Measurements from ENCODE around the gene JAK1.

GRCh38 chr1:64996541-64997257, 30.4 kb upstream of the JAK1 start:
- TF ChIP-seq EZH2 (IDR thresholded peaks at IDR 0.05; ENCODE audit: low read depth, low read length, severe bottlenecking) (no peak), CTCF (IDR thresholded peaks at IDR 0.05; ENCODE audit: control extremely low read depth in 1 of 3, insufficient read depth in 1 of 3, low read depth in 1 of 3, low read length in 3 of 3) (no peak)

Measured in H1 (cell line).